Measurements from ENCODE around the gene TRIP10. TPM values are rescaled to one million over a fixed set of nuclear protein-coding genes. Genes with fewer than 3 reads are reported as not detected.
"Not testable (repeated sequence)": the region's sequence is repeated elsewhere in the genome, so short reads cannot be mapped to it uniquely, and the experiment has no call there.

TRIP10 gene
- total and polyA plus RNA-seq, 2 of the 4 experiments (the other 2 are of a cell fraction): 39.1 to 47.0 TPM

- Histone ChIP-seq H3K23ac (ENCODE audit: low read depth, low read length) (no peak overlapping the region), H3K9ac (ENCODE audit: low read depth, low read length) (no peak overlapping the region), H2BK15ac (ENCODE audit: low read depth, low read length) (no peak overlapping the region), H3K4me2 (ENCODE audit: low read depth, low read length) (no peak overlapping the region), H2BK20ac (ENCODE audit: low read depth, low read length) (no peak overlapping the region), H2AK9ac (replicated peaks; ENCODE audit: low read depth, low read length, poor library complexity) (no peak overlapping the region), H3K4me3 (ENCODE audit: insufficient read depth, low read depth, low read length) (no peak overlapping the region), H3K79me1 (ENCODE audit: low read depth in 1 of 2, low read length in 2 of 2) (no peaks in the 10 kb centered on the region), H3K36me3 (ENCODE audit: control insufficient read depth, insufficient read depth, low read length) (no peaks in the 10 kb centered on the region), H3K18ac (ENCODE audit: low read depth, low read length) (no peak overlapping the region), H2BK120ac (ENCODE audit: low read depth, low read length) (no peak overlapping the region), H4K5ac (ENCODE audit: low read depth, low read length) (no peak overlapping the region), H3K27me3 (ENCODE audit: control insufficient read depth, insufficient read depth, low read length) (no peaks in the 10 kb centered on the region), H3K27ac (ENCODE audit: insufficient read depth, low read length) (no peak overlapping the region), H3K4me1 (ENCODE audit: control insufficient read depth, insufficient read depth, low read length) (no peaks in the 10 kb centered on the region), H3K14ac (replicated peaks; ENCODE audit: low read depth, low read length) (no peak overlapping the region), H3K56ac (ENCODE audit: extremely low read depth, insufficient read depth, low read length) (no peak overlapping the region), H2AFZ (replicated peaks; ENCODE audit: low read length, poor library complexity) (no peak overlapping the region), H2AK5ac (ENCODE audit: low read depth, low read length) (no peak overlapping the region), H3K4ac (ENCODE audit: low read depth, low read length) (no peak overlapping the region), H4K20me1 (ENCODE audit: insufficient read depth, low read length) (no peaks in the 10 kb centered on the region), H4K8ac (ENCODE audit: low read depth in 2 of 2, low read length in 2 of 2) (no peak overlapping the region), H4K91ac (ENCODE audit: insufficient read depth, low read depth, low read length) (no peak overlapping the region), H3K9me1 (ENCODE audit: insufficient read depth, low read length) (no peaks in the 10 kb centered on the region), H3K9me3 (ENCODE audit: control insufficient read depth, insufficient read depth, low read length) (peaks cover 12% of the 10 kb centered on the region), H2BK5ac (ENCODE audit: low read depth, low read length, poor library complexity, severe bottlenecking) (no peak overlapping the region)
- intact Hi-C loops (cut with micrococcal nuclease) (no loop called here), in situ Hi-C loops (cut with MboI; ENCODE audit: low sequenced_read_pairs) (no loop called here), dilution Hi-C loops (cut with HindIII; ENCODE audit: low sequenced_read_pairs, unreplicated experiment) (no loop called here)
- POLR2A ChIA-PET (ENCODE audit: unreplicated experiment): no interaction called here
- no peak for TF ChIP-seq RFX5 (IDR thresholded peaks at IDR 0.05; ENCODE audit: low read depth, low read length)
- no peak for TF ChIP-seq FOS (IDR thresholded peaks at IDR 0.05; ENCODE audit: low read depth, low read length)
- TF ChIP-seq CHD1 (IDR thresholded peaks at IDR 0.05; ENCODE audit: low read depth, low read length): no peak
- no peak for TF ChIP-seq MAZ (IDR thresholded peaks at IDR 0.05; ENCODE audit: borderline replicate concordance, low read depth, low read length)
- TF ChIP-seq RAD21 (IDR thresholded peaks at IDR 0.05; ENCODE audit: low read length): no peak
- TF ChIP-seq NFE2L2 (IDR thresholded peaks at IDR 0.05; ENCODE audit: low read depth, low read length): no peak
- TF ChIP-seq RCOR1 (IDR thresholded peaks at IDR 0.05; ENCODE audit: insufficient replicate concordance, low read length): no peak
- CTCF ChIA-PET: no interaction called here
- no peak for ATAC-seq (ENCODE audit: low read depth)
- no TSS peak for BruUV-seq (replicated peaks)
- 80% methylated on average over 1 of the region's 9 CpGs; no CpG with 5 or more reads in 1 of the 2 experiments for WGBS, 2 experiments (ENCODE audit: extremely low coverage in 2 of 2, insufficient read length in 1 of 2)
- no peak for DNase-seq
These were observed 58.2 kb downstream of the TRIP10 start for GRCh38 chr19:6797646-6798045.

GRCh38 chr19:6800160-6800790, 60.8 kb downstream of the TRIP10 start:
- POLR2A ChIA-PET (ENCODE audit: unreplicated experiment); dilution Hi-C loops (cut with HindIII; ENCODE audit: low sequenced_read_pairs, unreplicated experiment): not testable (repeated sequence)

More at GRCh38 chr19:6800160-6800790, 60.8 kb downstream of the TRIP10 start:
- H2BK5ac ChIP-seq (ENCODE audit: low read depth, low read length, poor library complexity, severe bottlenecking); H2AFZ ChIP-seq (replicated peaks; ENCODE audit: low read length, poor library complexity); H3K4me2 ChIP-seq (ENCODE audit: low read depth, low read length); H2BK120ac ChIP-seq (ENCODE audit: low read depth, low read length); H3K27ac ChIP-seq (ENCODE audit: insufficient read depth, low read length); H3K9me1 ChIP-seq (ENCODE audit: insufficient read depth, low read length); H3K56ac ChIP-seq (ENCODE audit: extremely low read depth, insufficient read depth, low read length); H2AK5ac ChIP-seq (ENCODE audit: low read depth, low read length); H3K14ac ChIP-seq (replicated peaks; ENCODE audit: low read depth, low read length); H3K23ac ChIP-seq (ENCODE audit: low read depth, low read length); BruUV-seq (replicated peaks); H3K79me1 ChIP-seq (ENCODE audit: low read depth in 1 of 2, low read length in 2 of 2); H3K9me3 ChIP-seq (ENCODE audit: control insufficient read depth, insufficient read depth, low read length); DNase-seq; H2AK9ac ChIP-seq (replicated peaks; ENCODE audit: low read depth, low read length, poor library complexity); ATAC-seq (ENCODE audit: low read depth); H3K4me1 ChIP-seq (ENCODE audit: control insufficient read depth, insufficient read depth, low read length); in situ Hi-C loops (cut with MboI; ENCODE audit: low sequenced_read_pairs); H2BK15ac ChIP-seq (ENCODE audit: low read depth, low read length); H3K36me3 ChIP-seq (ENCODE audit: control insufficient read depth, insufficient read depth, low read length); CTCF ChIA-PET; H3K4ac ChIP-seq (ENCODE audit: low read depth, low read length); H4K5ac ChIP-seq (ENCODE audit: low read depth, low read length); H4K20me1 ChIP-seq (ENCODE audit: insufficient read depth, low read length); H3K9ac ChIP-seq (ENCODE audit: low read depth, low read length); H2BK20ac ChIP-seq (ENCODE audit: low read depth, low read length); H4K91ac ChIP-seq (ENCODE audit: insufficient read depth, low read depth, low read length); intact Hi-C loops (cut with micrococcal nuclease); H3K18ac ChIP-seq (ENCODE audit: low read depth, low read length); H3K27me3 ChIP-seq (ENCODE audit: control insufficient read depth, insufficient read depth, low read length); H3K4me3 ChIP-seq (ENCODE audit: insufficient read depth, low read depth, low read length); H4K8ac ChIP-seq (ENCODE audit: low read depth in 2 of 2, low read length in 2 of 2): not testable (repeated sequence)
- no CpG with 5 or more reads among the region's 14 CpGs for WGBS, 2 experiments (ENCODE audit: extremely low coverage in 2 of 2, insufficient read length in 1 of 2)
